Measurements from ENCODE around the gene ARHGEF16.

ARHGEF16 gene

DNA sequence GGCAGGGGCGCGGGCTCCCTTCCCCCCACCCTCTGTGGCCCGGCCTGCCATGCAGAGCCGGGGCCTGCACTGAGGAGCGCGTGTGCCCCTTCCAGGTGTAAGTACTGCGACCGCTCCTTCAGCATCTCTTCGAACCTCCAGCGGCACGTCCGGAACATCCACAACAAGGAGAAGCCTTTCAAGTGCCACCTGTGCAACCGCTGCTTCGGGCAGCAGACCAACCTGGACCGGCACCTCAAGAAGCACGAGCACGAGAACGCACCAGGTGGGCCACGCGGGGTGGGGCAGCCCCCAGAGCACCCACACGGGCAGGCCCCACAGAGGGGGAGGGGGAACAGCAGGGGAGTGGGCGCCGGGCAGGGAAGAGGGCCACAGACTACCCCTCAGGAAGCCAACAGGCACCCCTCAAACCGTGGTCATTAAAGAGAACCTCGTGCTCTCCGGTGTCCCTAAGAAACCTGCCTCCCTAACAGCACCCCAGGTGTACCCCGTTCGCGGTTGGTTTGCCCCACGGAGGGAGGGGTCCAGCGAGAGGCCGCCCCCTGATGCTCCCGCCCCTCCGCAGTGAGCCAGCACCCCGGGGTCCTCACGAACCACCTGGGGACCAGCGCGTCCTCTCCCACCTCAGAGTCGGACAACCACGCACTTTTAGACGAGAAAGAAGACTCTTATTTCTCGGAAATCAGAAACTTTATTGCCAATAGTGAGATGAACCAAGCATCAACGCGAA is 28.8 kb upstream of the ARHGEF16 start:
- H3K4me3 ChIP-seq (ENCODE audit: low read depth, low read length), result no peak overlapping the region
- TF ChIP-seq CTCF (IDR thresholded peaks at IDR 0.05; ENCODE audit: insufficient read depth, low read length, missing control alignments), result no peak
- DNase-seq (ENCODE audit: low read depth, low spot score), result no peak
- POLR2A ChIA-PET, result interaction anchor here (0.6 kb wide), 1 partner anchor 957 kb away, joined by 3 read pairs; no protein-coding TSS in a partner anchor
- CTCF ChIA-PET, result interaction anchor here (1.3 to 3.1 kb wide), 3 partner anchors 878 to 1231 kb away, joined by 5 to 13 read pairs (median 7); partner anchors contain the start of gene FAAP20

DNA sequence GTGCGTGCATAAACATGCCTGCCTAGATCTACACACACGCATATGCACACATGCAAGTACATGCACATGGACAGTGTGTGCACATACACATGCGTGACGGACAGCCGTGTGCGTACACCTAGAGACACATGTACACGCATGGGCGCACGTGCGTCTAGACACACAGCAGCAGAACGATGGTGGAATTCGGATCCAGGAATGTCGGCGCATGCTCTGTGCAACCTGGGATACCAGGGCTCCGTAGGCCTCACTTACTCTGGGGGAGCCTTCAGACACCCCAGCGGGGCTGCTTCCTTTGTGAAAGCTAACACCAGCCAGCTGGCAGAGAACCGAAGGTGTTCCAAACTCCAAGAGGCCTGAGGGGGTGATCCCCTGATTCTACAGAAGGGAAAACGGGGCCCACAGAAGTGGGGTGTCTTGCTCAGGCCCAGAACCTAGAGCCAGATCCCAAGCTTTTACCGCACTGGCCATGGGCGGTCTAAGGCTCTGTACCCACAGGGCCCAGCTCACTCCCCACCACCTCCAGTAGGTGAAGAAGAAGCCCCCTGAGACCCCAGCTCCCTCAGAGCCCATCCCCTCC is 27.4 kb upstream of the ARHGEF16 start:
- no peak overlapping the region for H3K4me3 ChIP-seq (ENCODE audit: low read depth, low read length)
- ChIA-PET CTCF (interaction anchor here (1.1 to 1.4 kb wide), 3 partner anchors 10 to 879 kb away, joined by 3 read pairs; no protein-coding TSS in a partner anchor), POLR2A (no interaction called here)
- no peak for DNase-seq (ENCODE audit: low read depth, low spot score)
- TF ChIP-seq CTCF (IDR thresholded peaks at IDR 0.05; ENCODE audit: insufficient read depth, low read length, missing control alignments), result no peak

GRCh38 chr1:3427711-3428704 is 26.5 kb upstream of the ARHGEF16 start:
- ChIA-PET CTCF (interaction anchor here (1.1 to 1.4 kb wide), 4 partner anchors 11 to 880 kb away, joined by 3 to 4 read pairs (median 3); no protein-coding TSS in a partner anchor), POLR2A (no interaction called here)
- DNase-seq (ENCODE audit: low read depth, low spot score), result no peak
- no peak overlapping the region for H3K4me3 ChIP-seq (ENCODE audit: low read depth, low read length)
- no peak for TF ChIP-seq CTCF (IDR thresholded peaks at IDR 0.05; ENCODE audit: insufficient read depth, low read length, missing control alignments)

- no peak for DNase-seq (ENCODE audit: low read depth, low spot score)
- ChIA-PET POLR2A (no interaction called here), CTCF (no interaction called here)
- TF ChIP-seq CTCF (IDR thresholded peaks at IDR 0.05; ENCODE audit: insufficient read depth, low read length, missing control alignments), result no peak
- no peak overlapping the region for H3K4me3 ChIP-seq (ENCODE audit: low read depth, low read length)
These were observed 25.6 kb upstream of the ARHGEF16 start for GRCh38 chr1:3428899-3429298.

- ChIA-PET POLR2A (no interaction called here), CTCF (no interaction called here)
- H3K4me3 ChIP-seq (ENCODE audit: low read depth, low read length), result no peak overlapping the region
- TF ChIP-seq CTCF (IDR thresholded peaks at IDR 0.05; ENCODE audit: insufficient read depth, low read length, missing control alignments), result no peak
- no peak for DNase-seq (ENCODE audit: low read depth, low spot score)
These were observed 25.1 kb upstream of the ARHGEF16 start for GRCh38 chr1:3429320-3429719.
